Adipose tissue (tissue), 3 donors: ENCODE data around the gene ST3GAL5. TPM values are rescaled to one million over a fixed set of nuclear protein-coding genes. Genes with fewer than 3 reads are reported as not detected.

Source experiments
- H3K27ac ChIP-seq: one replicate; pipeline ENCODE4 v1.5.1; 2013; ENCODE audit warnings: low read depth, low read length
- WGBS, 3 donors: extraction: QIAGEN DNeasy Blood & Tissue Kit; methylation state at CpG; one replicate each; pipeline ENCODE4 v1.1.7; 2013; 5-methylcytosine and 5-hydroxymethylcytosine counted together
- polyA plus RNA-seq, 3 donors: library from polyadenylated mRNA; stranded (reverse); fragments of 200-250 nt; gene quantifications; one replicate each; pipeline ENCODE4 v1.2.3, GENCODE V29; 2013
- donor health status: healthy with polysubstance abuse.
- donor health status: Bipolar disorder and iron deficiency.
- donor health status: healthy.

ST3GAL5 gene
- polyA plus RNA-seq, 3 donors: 3.3 to 26.5 (median 24.7) TPM

DNA sequence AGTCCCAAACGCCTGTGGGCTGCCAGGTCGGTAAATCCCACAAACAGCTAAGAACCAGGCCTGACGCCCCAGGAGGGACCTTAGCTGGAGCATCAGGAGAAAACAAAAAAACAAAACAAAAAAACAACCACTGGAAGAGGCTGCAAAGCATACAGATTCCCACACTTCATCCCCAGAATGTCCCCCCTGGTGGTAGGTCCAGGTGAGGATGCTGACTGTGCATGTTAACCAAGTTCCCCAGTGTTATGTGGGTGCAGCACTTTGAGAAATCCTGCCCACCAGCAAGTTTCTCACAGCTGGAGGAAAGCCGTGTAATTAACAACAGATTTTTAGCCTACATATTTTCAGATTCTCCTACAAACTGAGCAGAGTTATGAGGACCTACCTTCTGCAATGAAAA, 15.1 kb downstream of the ST3GAL5 start:
- WGBS, 3 donors: 76 to 96% (median 85%) methylated on average over 4 of the region's 4 CpGs
- no peak overlapping the region for H3K27ac ChIP-seq

DNA sequence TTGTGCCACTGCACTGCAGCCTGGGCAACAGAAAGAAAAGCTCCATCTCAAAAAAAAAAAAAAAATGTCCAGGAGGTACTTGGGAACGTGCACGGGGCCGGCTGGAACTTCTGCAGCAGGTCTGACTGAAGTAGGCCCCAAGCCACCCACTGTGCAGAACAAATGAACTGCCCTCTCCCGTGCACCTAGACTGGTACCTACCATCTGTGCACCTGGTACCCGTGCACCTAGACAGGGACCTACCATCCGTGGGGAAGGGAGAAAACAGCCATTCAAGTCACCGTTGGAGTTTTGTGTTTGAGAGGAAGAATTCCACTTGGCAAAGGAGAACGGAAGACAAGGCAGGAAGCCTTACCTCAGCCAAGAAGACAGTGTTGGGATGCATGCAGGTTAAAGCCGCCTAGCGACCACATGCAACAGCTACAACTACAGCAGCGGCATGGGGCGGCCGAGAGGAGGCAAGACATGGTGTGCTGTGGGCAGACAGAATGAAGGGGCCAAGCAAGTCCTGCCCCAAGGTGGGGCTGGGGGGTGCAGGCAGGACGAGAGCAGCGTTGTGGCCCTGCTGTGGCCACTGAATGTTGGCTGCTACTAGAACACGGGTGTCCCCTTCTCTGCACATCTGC, 16.1 kb downstream of the ST3GAL5 start:
- no peak overlapping the region for H3K27ac ChIP-seq
- 79 to 88% (median 81%) methylated on average over 16 of the region's 16 CpGs for WGBS, 3 donors

DNA sequence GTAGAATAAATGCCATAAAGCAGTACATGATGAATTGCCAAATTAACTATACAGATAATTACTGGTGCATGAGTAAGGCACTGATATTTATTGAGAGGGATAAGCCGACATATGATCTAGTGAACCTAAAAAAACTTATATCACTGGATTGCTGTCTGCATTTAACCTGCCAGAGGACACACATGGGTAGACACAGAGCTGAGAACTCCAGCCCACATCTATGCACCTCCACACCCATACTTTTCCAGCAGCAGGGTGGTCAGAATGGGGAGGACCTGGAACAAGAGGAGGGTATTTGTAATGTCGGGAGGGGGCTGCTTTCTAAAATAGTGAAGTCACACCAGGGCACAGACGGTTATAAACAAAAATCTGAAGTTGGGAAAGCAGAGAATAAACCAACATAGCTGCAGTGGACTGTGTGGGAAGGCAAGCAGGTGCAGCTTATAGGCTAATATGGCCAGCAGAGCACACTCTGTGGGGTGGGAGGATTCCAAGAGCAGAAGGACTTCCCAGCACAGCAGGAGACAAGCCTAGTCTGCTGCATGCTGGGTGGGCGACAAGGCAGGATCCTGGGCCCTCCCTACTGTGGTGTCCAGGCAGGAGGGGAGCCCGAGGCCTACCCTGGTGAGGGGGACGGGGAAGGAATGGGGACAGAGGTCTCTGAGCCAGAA, 17.2 kb downstream of the ST3GAL5 start:
- WGBS, 3 donors: 58 to 92% (median 92%) methylated on average over 6 of the region's 6 CpGs
- H3K27ac ChIP-seq: no peak overlapping the region

- H3K27ac ChIP-seq: no peak overlapping the region
- 95 to 97% (median 96%) methylated on average over 9 of the region's 9 CpGs for WGBS, 3 donors
Measured at GRCh38 chr2:85868822-85869221, 20.0 kb downstream of the ST3GAL5 start.

GRCh38 chr2:85867556-85868292, 21.1 kb downstream of the ST3GAL5 start:
- no peak overlapping the region for H3K27ac ChIP-seq
- 77 to 95% (median 89%) methylated on average over 11 of the region's 11 CpGs for WGBS, 3 donors

GRCh38 chr2:85867121-85867520, 21.7 kb downstream of the ST3GAL5 start:
- WGBS, 3 donors: 96 to 100% (median 100%) methylated on average over 1 of the region's 1 CpG
- no peak overlapping the region for H3K27ac ChIP-seq

DNA sequence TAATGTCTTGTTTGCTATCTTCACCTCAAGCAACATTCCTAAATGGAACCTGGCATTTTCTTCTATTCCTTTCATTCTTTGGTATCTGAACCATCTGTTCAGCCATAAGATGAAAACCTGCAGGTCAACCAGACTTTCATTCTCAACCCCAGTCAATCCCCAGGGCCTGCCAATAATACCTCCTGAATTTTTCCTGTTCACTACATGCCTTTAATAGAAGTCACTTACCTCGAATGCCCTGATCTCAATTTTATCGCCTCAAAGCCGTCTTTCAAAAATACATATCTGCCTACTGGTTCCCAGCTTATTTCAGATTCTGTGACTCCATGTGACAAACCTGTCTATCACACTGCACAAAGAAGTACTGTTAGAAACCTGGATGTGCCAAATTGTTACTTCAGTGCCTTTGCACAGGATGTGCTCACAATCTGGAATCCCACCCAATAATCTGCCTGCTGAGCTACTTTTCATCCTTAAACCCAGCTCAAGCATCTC, 22.6 kb downstream of the ST3GAL5 start:
- no peak overlapping the region for H3K27ac ChIP-seq
- WGBS, 3 donors: 89 to 98% (median 94%) methylated on average over 3 of the region's 3 CpGs

DNA sequence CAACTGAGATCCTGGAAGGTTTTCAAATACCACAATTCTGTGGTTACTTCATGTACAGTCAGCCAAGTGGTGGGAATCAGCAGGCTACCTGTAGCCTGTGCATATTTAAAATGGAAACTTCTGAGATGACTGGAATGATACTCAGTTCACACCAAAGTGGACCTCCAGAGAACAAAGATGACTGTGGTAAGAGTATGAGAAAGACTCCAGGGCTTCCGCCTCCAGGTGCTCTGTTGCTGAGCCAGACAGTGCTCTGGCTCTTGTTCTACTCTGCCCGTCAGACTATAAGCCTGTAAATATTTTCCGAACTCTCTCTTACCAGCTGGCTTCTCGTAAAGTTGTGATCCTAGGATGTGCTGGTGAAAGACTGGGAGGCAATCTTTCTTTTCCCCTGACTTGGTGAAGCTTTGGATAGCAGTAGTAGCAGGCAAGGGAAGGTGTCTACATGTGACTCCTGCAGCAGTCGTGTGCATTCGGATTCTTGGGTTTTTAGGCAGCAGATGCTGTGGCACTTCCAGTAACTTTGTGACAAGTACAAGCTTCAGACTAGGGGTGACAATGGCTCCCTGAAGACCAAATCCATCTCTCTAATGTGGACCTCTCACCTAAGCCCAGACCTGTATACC, 23.1 kb downstream of the ST3GAL5 start:
- WGBS, 3 donors: 69 to 83% (median 82%) methylated on average over 6 of the region's 6 CpGs
- no peak overlapping the region for H3K27ac ChIP-seq

- WGBS, 3 donors: 92 to 96% (median 96%) methylated on average over 2 of the region's 2 CpGs
Measured at GRCh38 chr2:85864654-85865053, 24.1 kb downstream of the ST3GAL5 start.

GRCh38 chr2:85862426-85862825, 26.4 kb downstream of the ST3GAL5 start:
- WGBS, 3 donors: 81 to 85% (median 84%) methylated on average over 5 of the region's 5 CpGs
- no peak overlapping the region for H3K27ac ChIP-seq

More at GRCh38 chr2:85864654-85865053, 24.1 kb downstream of the ST3GAL5 start:
- H3K27ac ChIP-seq: no peak overlapping the region

DNA sequence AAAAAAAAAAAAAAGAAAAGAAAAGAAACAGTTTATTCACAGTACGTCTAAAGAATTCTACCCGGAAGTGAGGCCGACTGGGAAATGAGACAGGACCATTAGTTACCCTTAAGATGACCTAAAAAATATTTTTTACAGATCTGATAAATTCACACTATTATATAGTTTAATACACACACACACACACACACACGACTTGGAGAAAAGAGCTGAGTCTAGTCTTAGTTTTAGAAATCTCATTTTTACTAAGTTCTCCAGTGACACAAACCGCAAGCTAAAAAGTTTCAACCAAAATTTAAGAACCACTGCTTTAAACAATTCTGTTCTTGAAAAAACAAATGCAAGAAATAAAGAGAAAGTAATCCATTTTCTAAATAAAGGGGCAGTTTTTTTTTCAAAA, 27.1 kb downstream of the ST3GAL5 start:
- whole genome bisulfite sequencing, 3 donors: 58 to 82% (median 68%) methylated on average over 5 of the region's 5 CpGs
- no peak overlapping the region for H3K27ac ChIP-seq

- H3K27ac ChIP-seq: no peak overlapping the region
- 36 to 74% (median 37%) methylated on average over 1 of the region's 1 CpG for WGBS, 3 donors
Measured at GRCh38 chr2:85861180-85861579, 27.6 kb downstream of the ST3GAL5 start.

DNA sequence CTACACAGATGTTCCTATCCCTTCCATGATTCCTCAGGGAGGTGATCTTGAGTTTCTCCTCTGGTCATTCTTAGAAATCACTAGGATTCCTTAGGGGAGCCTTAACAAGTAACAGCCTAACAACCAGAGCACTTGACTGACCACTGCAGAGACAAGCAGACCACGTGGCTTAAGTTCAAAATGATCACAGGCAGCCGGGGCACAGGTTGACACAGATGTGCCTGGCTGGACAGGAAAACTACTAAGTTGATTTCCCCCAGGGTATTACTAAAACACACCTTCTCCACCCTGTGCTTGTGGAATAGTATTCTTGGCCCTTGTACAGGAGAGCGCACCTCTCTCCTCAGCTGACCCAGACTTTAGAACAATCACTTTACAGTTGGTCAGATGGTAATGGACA, 29.9 kb downstream of the ST3GAL5 start:
- H3K27ac ChIP-seq: no peak overlapping the region
- WGBS, 3 donors: 70 to 76% (median 73%) methylated on average over 3 of the region's 3 CpGs

DNA sequence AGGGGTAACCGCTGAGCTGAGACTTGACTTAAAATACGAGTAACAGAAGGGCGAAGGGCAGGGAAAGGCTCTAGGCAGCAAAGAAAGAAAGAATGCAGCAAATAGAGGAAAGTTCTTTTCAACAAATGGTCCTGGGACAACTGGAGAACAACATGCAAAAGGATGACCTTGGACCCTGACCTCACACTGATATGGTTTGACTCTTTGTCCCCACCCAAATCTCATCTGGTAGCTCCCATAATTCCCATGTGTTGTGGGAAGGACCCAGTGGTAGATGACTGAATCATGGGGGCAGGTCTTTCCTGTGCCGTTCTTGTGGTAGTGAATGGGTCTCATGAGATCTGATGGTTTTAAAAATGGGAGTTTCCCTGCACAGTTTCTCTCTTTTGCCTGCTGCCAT, 33.9 kb downstream of the ST3GAL5 start:
- no peak overlapping the region for H3K27ac ChIP-seq
- WGBS, 3 donors: 86 to 94% (median 91%) methylated on average over 4 of the region's 4 CpGs

DNA sequence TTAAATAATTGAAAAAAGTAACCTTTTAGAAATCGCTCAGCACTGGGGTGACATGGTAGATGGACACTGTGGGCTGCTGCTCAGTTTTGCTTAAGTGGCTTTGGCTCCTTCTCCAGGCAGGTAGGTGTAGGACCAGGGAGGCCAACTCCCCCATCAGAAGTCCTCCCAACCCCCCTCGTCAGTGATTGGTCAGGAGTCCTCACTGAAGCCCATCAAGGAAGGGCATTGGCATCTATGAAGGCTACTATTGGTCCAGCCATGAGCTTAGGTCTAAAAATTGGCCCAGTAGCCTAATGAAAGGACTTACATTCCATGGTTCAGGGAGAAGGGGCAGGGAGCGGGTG, 34.7 kb downstream of the ST3GAL5 start:
- WGBS, 3 donors: 66 to 90% (median 69%) methylated on average over 3 of the region's 3 CpGs
- H3K27ac ChIP-seq: no peak overlapping the region

GRCh38 chr2:85853499-85854165, 35.2 kb downstream of the ST3GAL5 start:
- 48 to 72% (median 51%) methylated on average over 10 of the region's 10 CpGs for WGBS, 3 donors
- H3K27ac ChIP-seq: no peak overlapping the region

DNA sequence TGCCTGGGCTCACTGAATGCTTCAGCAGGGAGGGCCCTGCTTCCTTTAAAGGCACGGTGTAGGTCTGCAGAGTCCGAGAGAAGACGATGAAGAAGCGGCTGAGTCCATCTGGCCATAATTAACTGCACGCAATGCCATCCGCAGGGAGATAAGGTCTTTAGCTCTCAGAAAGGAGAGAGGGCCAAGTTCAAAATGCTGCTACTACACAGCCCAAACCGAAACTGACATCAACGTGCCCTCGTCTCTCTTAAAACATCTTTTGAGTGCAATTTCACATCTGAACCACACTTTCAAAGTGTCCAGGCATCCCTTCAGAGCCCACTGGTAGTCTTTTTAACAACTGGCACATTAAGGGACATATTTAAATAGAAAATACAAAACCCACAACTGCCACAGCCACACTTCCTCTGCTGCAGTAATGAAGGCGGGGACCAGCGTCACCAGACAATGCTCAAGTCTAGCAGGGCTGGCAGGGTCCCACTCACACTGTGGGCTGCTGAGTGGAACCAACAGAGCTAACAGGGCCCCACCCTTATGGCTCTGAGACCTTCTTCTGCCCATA, 35.8 kb downstream of the ST3GAL5 start:
- no peak overlapping the region for H3K27ac ChIP-seq
- WGBS, 3 donors: 55 to 89% (median 68%) methylated on average over 11 of the region's 11 CpGs

- 83 to 91% (median 88%) methylated on average over 11 of the region's 11 CpGs for WGBS, 3 donors
Measured at GRCh38 chr2:85852152-85852840, 36.5 kb downstream of the ST3GAL5 start.

More at GRCh38 chr2:85852152-85852840, 36.5 kb downstream of the ST3GAL5 start:
- H3K27ac ChIP-seq: no peak overlapping the region
